Keratinocyte (primary cell): Measurements from ENCODE around the gene KIF5B.

ENCODE experiments used
- EZH2 ChIP-seq: IDR thresholded peaks from one replicate; pipeline ENCODE4 v1.6.1; 2012; ENCODE audit warnings: inconsistent platforms, mild to moderate bottlenecking, low read length, moderate library complexity
- TF ChIP-seq, protein P1 (sequence below), 3 experiments: IDR thresholded peaks in 1 of 3; conservative IDR thresholded peaks in 1 of 3; optimal IDR thresholded peaks in 1 of 3; 2 replicates in 2 of 3; 3 replicates in 1 of 3; pipeline versions ENCODE3 to v1.5.1; 2011; ENCODE audit warnings: low read length in 3 of 3, mild to moderate bottlenecking in 3 of 3, moderate library complexity in 2 of 3, control low read depth in 1 of 3, inconsistent platforms in 1 of 3; ENCODE audit not compliant: insufficient read depth in 2 of 3; ENCODE audit errors: extremely low read depth in 1 of 3

DNA sequence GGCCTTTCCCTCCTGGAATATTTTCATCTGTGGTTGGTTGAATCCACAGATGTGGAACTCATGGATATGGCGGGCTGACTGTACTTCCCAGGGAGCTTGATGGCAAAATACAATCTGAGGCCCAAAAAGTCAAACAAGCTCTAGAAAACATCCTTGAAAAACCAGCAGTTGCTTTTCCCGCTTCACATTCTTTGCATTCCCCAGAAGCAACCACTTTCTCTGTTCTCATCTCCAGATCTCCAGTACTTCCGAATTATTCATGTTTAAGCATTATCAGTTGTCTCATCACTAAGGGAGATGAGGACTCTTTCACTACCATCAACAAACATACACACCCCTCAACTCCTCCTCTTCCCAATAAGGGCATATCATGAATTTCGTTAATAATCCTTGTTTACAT, 55.3 kb downstream of the KIF5B start:
- TF ChIP-seq, protein P1, sequence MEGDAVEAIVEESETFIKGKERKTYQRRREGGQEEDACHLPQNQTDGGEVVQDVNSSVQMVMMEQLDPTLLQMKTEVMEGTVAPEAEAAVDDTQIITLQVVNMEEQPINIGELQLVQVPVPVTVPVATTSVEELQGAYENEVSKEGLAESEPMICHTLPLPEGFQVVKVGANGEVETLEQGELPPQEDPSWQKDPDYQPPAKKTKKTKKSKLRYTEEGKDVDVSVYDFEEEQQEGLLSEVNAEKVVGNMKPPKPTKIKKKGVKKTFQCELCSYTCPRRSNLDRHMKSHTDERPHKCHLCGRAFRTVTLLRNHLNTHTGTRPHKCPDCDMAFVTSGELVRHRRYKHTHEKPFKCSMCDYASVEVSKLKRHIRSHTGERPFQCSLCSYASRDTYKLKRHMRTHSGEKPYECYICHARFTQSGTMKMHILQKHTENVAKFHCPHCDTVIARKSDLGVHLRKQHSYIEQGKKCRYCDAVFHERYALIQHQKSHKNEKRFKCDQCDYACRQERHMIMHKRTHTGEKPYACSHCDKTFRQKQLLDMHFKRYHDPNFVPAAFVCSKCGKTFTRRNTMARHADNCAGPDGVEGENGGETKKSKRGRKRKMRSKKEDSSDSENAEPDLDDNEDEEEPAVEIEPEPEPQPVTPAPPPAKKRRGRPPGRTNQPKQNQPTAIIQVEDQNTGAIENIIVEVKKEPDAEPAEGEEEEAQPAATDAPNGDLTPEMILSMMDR (optimal IDR thresholded peaks at IDR 0.05 in 1 of 3, IDR thresholded peaks at IDR 0.05 in 1 of 3, conservative IDR thresholded peaks at IDR 0.05 in 1 of 3; ENCODE audit: extremely low read depth in 1 of 3, insufficient read depth in 2 of 3, low read length in 3 of 3): no peak
- TF ChIP-seq EZH2: no peak
